Retina (tissue), 1 donor: ENCODE measurements around the gene TREML4.

ENCODE experiments used
- DNase-seq: peaks from one replicate; pipeline ENCODE4 v3.0.0-alpha.2; 2016

TREML4 gene

GRCh38 chr6:41288030-41288753 is 60.0 kb downstream of the TREML4 start:
- DNase-seq, result peak; percentile 17
